Esophagus squamous epithelium (tissue), 4 donors: ENCODE measurements around the gene PAK4.

Experiments used
- POLR2A ChIP-seq, 4 donors: fragments of 450-650 bp; IDR thresholded peaks; one replicate each; pipeline ENCODE4 v1.6.1; 2017; ENCODE audit warnings: antibody characterized with exemption in 4 of 4, mild to moderate bottlenecking in 4 of 4, moderate library complexity in 3 of 4
- TF ChIP-seq, protein P1 (sequence below), 6 experiments: fragments of 450-650 bp in 4 of 6; fragments of 200-600 bp in 2 of 6; sonication (generic) in 2 of 6; IDR thresholded peaks; one replicate each; pipeline ENCODE4 v1.5.1; 2016 to 2019; ENCODE audit warnings: antibody characterized with exemption in 6 of 6, mild to moderate bottlenecking in 4 of 6, moderate library complexity in 4 of 6

GRCh38 chr19:39183104-39183503, 57.5 kb downstream of the PAK4 start:
- TF ChIP-seq, protein P1, sequence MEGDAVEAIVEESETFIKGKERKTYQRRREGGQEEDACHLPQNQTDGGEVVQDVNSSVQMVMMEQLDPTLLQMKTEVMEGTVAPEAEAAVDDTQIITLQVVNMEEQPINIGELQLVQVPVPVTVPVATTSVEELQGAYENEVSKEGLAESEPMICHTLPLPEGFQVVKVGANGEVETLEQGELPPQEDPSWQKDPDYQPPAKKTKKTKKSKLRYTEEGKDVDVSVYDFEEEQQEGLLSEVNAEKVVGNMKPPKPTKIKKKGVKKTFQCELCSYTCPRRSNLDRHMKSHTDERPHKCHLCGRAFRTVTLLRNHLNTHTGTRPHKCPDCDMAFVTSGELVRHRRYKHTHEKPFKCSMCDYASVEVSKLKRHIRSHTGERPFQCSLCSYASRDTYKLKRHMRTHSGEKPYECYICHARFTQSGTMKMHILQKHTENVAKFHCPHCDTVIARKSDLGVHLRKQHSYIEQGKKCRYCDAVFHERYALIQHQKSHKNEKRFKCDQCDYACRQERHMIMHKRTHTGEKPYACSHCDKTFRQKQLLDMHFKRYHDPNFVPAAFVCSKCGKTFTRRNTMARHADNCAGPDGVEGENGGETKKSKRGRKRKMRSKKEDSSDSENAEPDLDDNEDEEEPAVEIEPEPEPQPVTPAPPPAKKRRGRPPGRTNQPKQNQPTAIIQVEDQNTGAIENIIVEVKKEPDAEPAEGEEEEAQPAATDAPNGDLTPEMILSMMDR (IDR thresholded peaks at IDR 0.05), result no peak
- no peak for TF ChIP-seq POLR2A (IDR thresholded peaks at IDR 0.05)
